Activated CD4-positive, alpha-beta memory T cell treated with anti-CD3 and anti-CD28 coated beads for 36 hours (primary cell): ENCODE results near the gene PLEKHD1. TPM values are rescaled to one million over a fixed set of nuclear protein-coding genes. Genes with fewer than 3 reads are reported as not detected.
A peak's percentile ranks its signal among the peaks of the same experiment; 100 is the strongest.

Experiments
- CTCF ChIA-PET: fragments of 350-600 bp; sonication (Branson Sonifier 250); formaldehyde crosslinking; loops from one replicate; lab custom pipeline; 2021; ENCODE audit warnings: antibody characterized with exemption, inconsistent platforms; lab: Charles Lee
- POLR2A ChIA-PET: fragments of 350-600 bp; sonication (Branson Sonifier 250); formaldehyde crosslinking; loops from one replicate; lab custom pipeline; 2021; ENCODE audit warnings: antibody characterized with exemption; lab: Charles Lee
- DNase-seq: peaks from one replicate; pipeline ENCODE4 v3.0.0-alpha.2; 2020
- H3K27ac Mint-ChIP-seq: one replicate; pipeline ENCODE4 v1.8.0; 2021; ENCODE audit warnings: mixed read lengths
- H3K27me3 Mint-ChIP-seq: one replicate; pipeline ENCODE4 v1.8.0; 2021; ENCODE audit warnings: mixed read lengths
- H3K36me3 Mint-ChIP-seq: one replicate; pipeline ENCODE4 v1.8.0; 2021; ENCODE audit warnings: mixed read lengths
- H3K4me1 Mint-ChIP-seq: one replicate; pipeline ENCODE4 v1.8.0; 2021; ENCODE audit warnings: low read depth, mixed read lengths
- H3K4me3 Mint-ChIP-seq: one replicate; pipeline ENCODE4 v1.8.0; 2021; ENCODE audit warnings: mild to moderate bottlenecking, mixed read lengths
- H3K9me3 Mint-ChIP-seq: one replicate; pipeline ENCODE4 v1.8.0; 2021; ENCODE audit warnings: mixed read lengths
- intact Hi-C: fragments of 100-400 bp; cut with micrococcal nuclease; formaldehyde crosslinking; loops from one replicate; pipeline ENCODE4 v1.15.1; 2023
- total RNA-seq, 2 experiments: library from RNA; stranded (reverse); gene quantifications; one replicate each; pipeline ENCODE4 v1.2.3, GENCODE V29; 2021

PLEKHD1 gene
- total RNA-seq, 2 experiments from 2014 or later, result 0.05 TPM

- Mint-ChIP-seq H3K36me3 (no peaks in the 10 kb centered on the region), H3K27me3 (peaks cover 20% of the 10 kb centered on the region), H3K4me1 (no peaks in the 10 kb centered on the region), H3K9me3 (no peaks in the 10 kb centered on the region), H3K27ac (no peak overlapping the region), H3K4me3 (no peak overlapping the region)
- DNase-seq, result no peak
- intact Hi-C loops, result no loop called here
- POLR2A ChIA-PET, result no interaction called here
- CTCF ChIA-PET, result interaction anchor here (1.2 to 3.9 kb wide), 3 partner anchors 12 to 13 kb away, joined by 3 to 17 read pairs (median 4); no protein-coding TSS in a partner anchor
Measured at GRCh38 chr14:69560826-69561225, 76.3 kb downstream of the PLEKHD1 start.

- ChIA-PET CTCF (interaction anchor here (0.6 to 1.2 kb wide), 2 partner anchors 14 to 1002 kb away, joined by 3 to 4 read pairs; no protein-coding TSS in a partner anchor), POLR2A (no interaction called here)
- H3K36me3 Mint-ChIP-seq, result no peaks in the 10 kb centered on the region
- H3K27me3 Mint-ChIP-seq, result peaks cover 26% of the 10 kb centered on the region
- intact Hi-C loops, result no loop called here
- no peak for DNase-seq
- H3K27ac Mint-ChIP-seq, result no peak overlapping the region
- H3K4me1 Mint-ChIP-seq, result no peaks in the 10 kb centered on the region
- H3K4me3 Mint-ChIP-seq, result no peak overlapping the region
- H3K9me3 Mint-ChIP-seq, result no peaks in the 10 kb centered on the region
Measured at GRCh38 chr14:69561893-69562292, 77.4 kb downstream of the PLEKHD1 start.

- peaks cover 2% of the 10 kb centered on the region for H3K4me1 Mint-ChIP-seq
- intact Hi-C loops, result no loop called here
- POLR2A ChIA-PET, result no interaction called here
- no peak overlapping the region for H3K27ac Mint-ChIP-seq
- H3K36me3 Mint-ChIP-seq, result no peaks in the 10 kb centered on the region
- H3K9me3 Mint-ChIP-seq, result no peaks in the 10 kb centered on the region
- CTCF ChIA-PET, result interaction anchor here (1.4 kb wide), 1 partner anchor 20 kb away, joined by 3 read pairs; no protein-coding TSS in a partner anchor
- H3K4me3 Mint-ChIP-seq, result no peak overlapping the region
- peaks cover 37% of the 10 kb centered on the region for H3K27me3 Mint-ChIP-seq
- DNase-seq, result no peak
Measured at GRCh38 chr14:69567563-69567962, 83.0 kb downstream of the PLEKHD1 start.

GRCh38 chr14:69569859-69570258 lies 85.3 kb downstream of the PLEKHD1 start:
- Mint-ChIP-seq H3K9me3 (no peaks in the 10 kb centered on the region), H3K27me3 (peaks cover 49% of the 10 kb centered on the region), H3K27ac (no peak overlapping the region), H3K4me1 (peaks cover 11% of the 10 kb centered on the region), H3K4me3 (no peak overlapping the region), H3K36me3 (no peaks in the 10 kb centered on the region)
- POLR2A ChIA-PET, result no interaction called here
- no peak for DNase-seq
- CTCF ChIA-PET, result interaction anchor here (1.1 to 2.9 kb wide), 2 partner anchors 15 to 328 kb away, joined by 5 to 9 read pairs; no protein-coding TSS in a partner anchor
- intact Hi-C loops, result no loop called here

GRCh38 chr14:69570836-69571330 lies 86.4 kb downstream of the PLEKHD1 start:
- peaks cover 11% of the 10 kb centered on the region for H3K4me1 Mint-ChIP-seq
- intact Hi-C loops, result no loop called here
- no peak overlapping the region for H3K27ac Mint-ChIP-seq

GRCh38 chr14:69571449-69572029 lies 87.0 kb downstream of the PLEKHD1 start:
- ChIA-PET POLR2A (no interaction called here), CTCF (interaction anchor here (0.7 to 4.5 kb wide), 7 partner anchors 8 to 329 kb away, joined by 3 to 47 read pairs (median 4); no protein-coding TSS in a partner anchor)
- Mint-ChIP-seq H3K4me3 (no peak overlapping the region), H3K9me3 (no peaks in the 10 kb centered on the region), H3K4me1 (peaks cover 11% of the 10 kb centered on the region), H3K27me3 (peaks cover 50% of the 10 kb centered on the region), H3K27ac (no peak overlapping the region), H3K36me3 (no peaks in the 10 kb centered on the region)
- DNase-seq, result no peak
- intact Hi-C loops, result no loop called here

More at GRCh38 chr14:69570836-69571330, 86.4 kb downstream of the PLEKHD1 start:
- H3K27me3 Mint-ChIP-seq, result peaks cover 48% of the 10 kb centered on the region
- no peaks in the 10 kb centered on the region for H3K9me3 Mint-ChIP-seq
- ChIA-PET POLR2A (no interaction called here), CTCF (interaction anchor here (0.7 to 4.5 kb wide), 6 partner anchors 14 to 329 kb away, joined by 3 to 47 read pairs (median 7); no protein-coding TSS in a partner anchor)
- no peak for DNase-seq
- no peaks in the 10 kb centered on the region for H3K36me3 Mint-ChIP-seq
- no peak overlapping the region for H3K4me3 Mint-ChIP-seq

GRCh38 chr14:69572030-69572840 lies 87.7 kb downstream of the PLEKHD1 start:
- Mint-ChIP-seq H3K4me3 (no peak overlapping the region), H3K9me3 (no peaks in the 10 kb centered on the region), H3K4me1 (peaks cover 11% of the 10 kb centered on the region), H3K27ac (no peak overlapping the region), H3K36me3 (no peaks in the 10 kb centered on the region), H3K27me3 (peaks cover 52% of the 10 kb centered on the region)
- no peak for DNase-seq
- ChIA-PET POLR2A (no interaction called here), CTCF (interaction anchor here (0.7 to 4.5 kb wide), 10 partner anchors 9 to 330 kb away, joined by 3 to 47 read pairs (median 4); no protein-coding TSS in a partner anchor)
- intact Hi-C loops, result no loop called here

GRCh38 chr14:69572841-69573135 lies 88.3 kb downstream of the PLEKHD1 start:
- intact Hi-C loops, result no loop called here
- H3K4me3 Mint-ChIP-seq, result no peak overlapping the region
- ChIA-PET POLR2A (no interaction called here), CTCF (interaction anchor here (1.0 to 4.5 kb wide), 7 partner anchors 10 to 331 kb away, joined by 3 to 47 read pairs (median 9); no protein-coding TSS in a partner anchor)
- H3K4me1 Mint-ChIP-seq, result peaks cover 11% of the 10 kb centered on the region
- H3K36me3 Mint-ChIP-seq, result no peaks in the 10 kb centered on the region
- no peak for DNase-seq
- no peak overlapping the region for H3K27ac Mint-ChIP-seq
- H3K27me3 Mint-ChIP-seq, result peaks cover 48% of the 10 kb centered on the region
- H3K9me3 Mint-ChIP-seq, result no peaks in the 10 kb centered on the region

- DNase-seq, result no peak
- H3K27ac Mint-ChIP-seq, result no peak overlapping the region
Measured at GRCh38 chr14:69573205-69573830, 88.8 kb downstream of the PLEKHD1 start.

GRCh38 chr14:69573831-69574262 lies 89.3 kb downstream of the PLEKHD1 start:
- H3K4me1 Mint-ChIP-seq, result peaks cover 11% of the 10 kb centered on the region

More at GRCh38 chr14:69573205-69573830, 88.8 kb downstream of the PLEKHD1 start:
- intact Hi-C loops, result no loop called here
- Mint-ChIP-seq H3K27me3 (peaks cover 48% of the 10 kb centered on the region), H3K36me3 (no peaks in the 10 kb centered on the region), H3K4me3 (no peak overlapping the region), H3K9me3 (no peaks in the 10 kb centered on the region), H3K4me1 (peaks cover 11% of the 10 kb centered on the region)
- ChIA-PET CTCF (interaction anchor here (1.0 to 4.5 kb wide), 7 partner anchors 10 to 331 kb away, joined by 3 to 47 read pairs (median 13); no protein-coding TSS in a partner anchor), POLR2A (no interaction called here)

GRCh38 chr14:69574263-69574953 lies 89.9 kb downstream of the PLEKHD1 start, which contains the start of gene CCDC177:
Gene CCDC177 (minus strand): TSS chr14:69574871. CDS start chr14:69573622, 1,249 bp downstream.
- Mint-ChIP-seq H3K36me3 (no peaks in the 10 kb centered on the region), H3K27ac (no peak within 1 kb of the TSS), H3K4me1 (peaks cover 11% of the 10 kb centered on the region), H3K27me3 (peaks cover 48% of the 10 kb centered on the region), H3K4me3 (peak within 1 kb of the TSS; percentile 58), H3K9me3 (no peaks in the 10 kb centered on the region)
- intact Hi-C loops, result loop anchor here (1.0 kb wide), 3 partner anchors 26 to 332 kb away; no protein-coding TSS in a partner anchor
- CTCF ChIA-PET, result interaction anchor here (0.7 to 4.5 kb wide), 24 partner anchors 8 to 715 kb away, joined by 3 to 47 read pairs (median 4); no protein-coding TSS in a partner anchor
- POLR2A ChIA-PET, result no interaction called here
- DNase-seq, result peak; percentile 80

More at GRCh38 chr14:69573831-69574262, 89.3 kb downstream of the PLEKHD1 start:
- intact Hi-C loops, result loop anchor here (1.0 kb wide), 3 partner anchors 26 to 332 kb away; no protein-coding TSS in a partner anchor
- H3K9me3 Mint-ChIP-seq, result no peaks in the 10 kb centered on the region
- DNase-seq, result peak; percentile 20
- H3K36me3 Mint-ChIP-seq, result no peaks in the 10 kb centered on the region
- ChIA-PET POLR2A (no interaction called here), CTCF (interaction anchor here (0.7 to 4.5 kb wide), 17 partner anchors 9 to 331 kb away, joined by 3 to 47 read pairs (median 5); no protein-coding TSS in a partner anchor)
- H3K4me3 Mint-ChIP-seq, result no peak overlapping the region
- H3K27ac Mint-ChIP-seq, result no peak overlapping the region
- peaks cover 48% of the 10 kb centered on the region for H3K27me3 Mint-ChIP-seq
